Activated T-helper 17 cell treated with anti-CD3 and anti-CD28 coated beads, Interleukin-2, amount 50 U/mL, for 72 hours (primary cell): ENCODE measurements around the gene TSPOAP1. TPM values are rescaled to one million over a fixed set of nuclear protein-coding genes. Genes with fewer than 3 reads are reported as not detected.

Experiments used
- ATAC-seq: fragments of 150-1000 bp; cut with Tn5 transposase; replicated peaks from 2 replicates; pipeline ENCODE4 v1.10.0; 2021; ENCODE audit warnings: mild to moderate bottlenecking, moderate library complexity
- H3K27ac Mint-ChIP-seq: one replicate; pipeline ENCODE4 v1.8.0; 2022; ENCODE audit warnings: mixed read lengths
- H3K27me3 Mint-ChIP-seq: one replicate; pipeline ENCODE4 v1.8.0; 2022; ENCODE audit warnings: mixed read lengths
- H3K36me3 Mint-ChIP-seq: one replicate; pipeline ENCODE4 v1.8.0; 2022; ENCODE audit warnings: low read depth, mild to moderate bottlenecking, mixed read lengths
- H3K4me1 Mint-ChIP-seq: one replicate; pipeline ENCODE4 v1.8.0; 2022; ENCODE audit warnings: mixed read lengths
- H3K4me3 Mint-ChIP-seq: one replicate; pipeline ENCODE4 v1.8.0; 2022; ENCODE audit warnings: mild to moderate bottlenecking, mixed read lengths
- H3K9me3 Mint-ChIP-seq: one replicate; pipeline ENCODE4 v1.8.0; 2022; ENCODE audit warnings: mixed read lengths
- total RNA-seq, 2 donors: library from RNA; stranded (reverse); gene quantifications; one replicate each; pipeline ENCODE4 v1.2.3, GENCODE V29; 2022

TSPOAP1 gene
- total RNA-seq, 2 donors from 2014 or later, result 97.2 to 107 TPM

GRCh38 chr17:58338841-58339754, 10.5 kb upstream of the TSPOAP1 start:
- Mint-ChIP-seq H3K9me3 (no peaks in the 10 kb centered on the region), H3K27ac (peak overlapping the region; percentile 100)

GRCh38 chr17:58338454-58338840, 9.9 kb upstream of the TSPOAP1 start:
- Mint-ChIP-seq H3K4me1 (peaks cover 11% of the 10 kb centered on the region), H3K4me3 (peak overlapping the region; percentile 98), H3K27me3 (no peaks in the 10 kb centered on the region), H3K27ac (peak overlapping the region; percentile 100), H3K36me3 (peaks cover 100% of the 10 kb centered on the region), H3K9me3 (no peaks in the 10 kb centered on the region)
- peak; percentile 15 for ATAC-seq

More at GRCh38 chr17:58338841-58339754, 10.5 kb upstream of the TSPOAP1 start:
- H3K4me3 Mint-ChIP-seq, result peak overlapping the region; percentile 98
- ATAC-seq, result peak; percentile 50
- H3K36me3 Mint-ChIP-seq, result peaks cover 100% of the 10 kb centered on the region
- no peaks in the 10 kb centered on the region for H3K27me3 Mint-ChIP-seq
- H3K4me1 Mint-ChIP-seq, result peaks cover 11% of the 10 kb centered on the region

GRCh38 chr17:58337600-58338453, 9.2 kb upstream of the TSPOAP1 start:
- H3K27me3 Mint-ChIP-seq, result no peaks in the 10 kb centered on the region
- peak overlapping the region; percentile 100 for H3K27ac Mint-ChIP-seq
- no peaks in the 10 kb centered on the region for H3K9me3 Mint-ChIP-seq
- peak overlapping the region; percentile 98 for H3K4me3 Mint-ChIP-seq
- peaks cover 100% of the 10 kb centered on the region for H3K36me3 Mint-ChIP-seq
- peak; percentile 72 for ATAC-seq
- peaks cover 11% of the 10 kb centered on the region for H3K4me1 Mint-ChIP-seq

DNA sequence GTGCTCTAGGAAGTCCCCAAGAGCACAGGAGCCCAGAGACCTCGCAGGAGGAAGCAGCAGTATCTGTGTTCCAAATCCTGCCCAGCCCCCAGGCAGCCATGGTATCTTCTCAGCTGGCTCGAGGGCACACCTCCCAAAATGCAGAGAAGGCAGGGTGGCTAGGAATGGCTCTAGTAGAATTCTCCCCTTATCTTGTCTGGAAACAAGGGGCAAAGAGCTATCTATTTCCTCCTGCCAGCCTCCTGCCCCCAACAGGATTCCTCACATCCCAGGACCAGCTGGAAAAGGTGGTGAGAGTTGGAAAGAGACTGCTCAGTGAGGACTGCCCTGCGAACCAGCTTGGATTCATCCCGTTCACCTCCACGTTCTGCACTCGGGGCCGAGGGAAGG, 8.6 kb upstream of the TSPOAP1 start:
- H3K27me3 Mint-ChIP-seq, result no peaks in the 10 kb centered on the region
- H3K36me3 Mint-ChIP-seq, result peaks cover 100% of the 10 kb centered on the region
- H3K4me1 Mint-ChIP-seq, result peaks cover 10% of the 10 kb centered on the region

DNA sequence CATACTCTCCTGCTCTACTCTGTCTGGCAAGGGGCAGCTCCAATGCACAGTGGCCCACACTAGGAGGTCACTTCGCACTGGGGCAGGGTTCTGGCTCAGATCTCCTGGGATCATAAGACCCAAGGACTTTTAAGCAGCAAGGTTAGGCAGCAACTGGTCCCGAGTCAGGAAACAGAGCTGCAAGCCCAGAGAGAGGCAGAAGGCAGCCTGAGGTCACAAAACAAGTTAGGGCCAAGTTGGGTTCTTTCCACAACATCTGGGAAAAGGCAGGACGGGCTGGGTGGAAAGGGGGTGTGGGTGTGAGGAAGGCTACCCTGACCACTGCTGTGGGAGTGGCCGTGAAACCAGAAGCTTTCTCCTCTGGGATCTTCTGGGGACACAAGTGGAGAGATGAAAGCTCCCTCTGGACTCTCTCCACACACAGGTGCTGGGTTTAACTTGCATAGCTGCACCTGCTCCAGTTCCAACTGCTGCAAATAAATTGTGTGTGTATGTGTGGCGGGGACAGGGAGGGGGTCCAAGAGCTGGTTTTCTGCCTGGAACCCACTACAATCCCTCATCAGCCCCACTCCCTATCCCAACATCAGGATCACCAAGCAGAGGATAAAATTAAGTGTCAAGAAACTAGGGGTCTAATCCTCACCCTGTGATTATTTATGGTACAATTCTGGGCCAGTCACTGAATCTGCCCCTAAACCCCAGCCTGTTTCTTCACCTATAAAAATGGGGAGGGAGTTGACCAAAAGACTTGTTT, 8.0 kb upstream of the TSPOAP1 start:
- Mint-ChIP-seq H3K9me3 (no peaks in the 10 kb centered on the region), H3K4me3 (peak overlapping the region; percentile 98), H3K36me3 (peaks cover 100% of the 10 kb centered on the region), H3K27ac (peak overlapping the region; percentile 100), H3K27me3 (no peaks in the 10 kb centered on the region), H3K4me1 (peaks cover 6% of the 10 kb centered on the region)
- no peak for ATAC-seq

More for the DNA sequence above, 8.6 kb upstream of the TSPOAP1 start:
- peak overlapping the region; percentile 98 for H3K4me3 Mint-ChIP-seq
- ATAC-seq, result no peak
- no peaks in the 10 kb centered on the region for H3K9me3 Mint-ChIP-seq
- peak overlapping the region; percentile 100 for H3K27ac Mint-ChIP-seq

GRCh38 chr17:58335779-58336455, 7.3 kb upstream of the TSPOAP1 start:
- Mint-ChIP-seq H3K4me3 (peak overlapping the region; percentile 98), H3K9me3 (no peaks in the 10 kb centered on the region), H3K27me3 (no peaks in the 10 kb centered on the region), H3K27ac (peak overlapping the region; percentile 100), H3K36me3 (peaks cover 100% of the 10 kb centered on the region), H3K4me1 (peaks cover 6% of the 10 kb centered on the region)
- peak; percentile 25 for ATAC-seq

DNA sequence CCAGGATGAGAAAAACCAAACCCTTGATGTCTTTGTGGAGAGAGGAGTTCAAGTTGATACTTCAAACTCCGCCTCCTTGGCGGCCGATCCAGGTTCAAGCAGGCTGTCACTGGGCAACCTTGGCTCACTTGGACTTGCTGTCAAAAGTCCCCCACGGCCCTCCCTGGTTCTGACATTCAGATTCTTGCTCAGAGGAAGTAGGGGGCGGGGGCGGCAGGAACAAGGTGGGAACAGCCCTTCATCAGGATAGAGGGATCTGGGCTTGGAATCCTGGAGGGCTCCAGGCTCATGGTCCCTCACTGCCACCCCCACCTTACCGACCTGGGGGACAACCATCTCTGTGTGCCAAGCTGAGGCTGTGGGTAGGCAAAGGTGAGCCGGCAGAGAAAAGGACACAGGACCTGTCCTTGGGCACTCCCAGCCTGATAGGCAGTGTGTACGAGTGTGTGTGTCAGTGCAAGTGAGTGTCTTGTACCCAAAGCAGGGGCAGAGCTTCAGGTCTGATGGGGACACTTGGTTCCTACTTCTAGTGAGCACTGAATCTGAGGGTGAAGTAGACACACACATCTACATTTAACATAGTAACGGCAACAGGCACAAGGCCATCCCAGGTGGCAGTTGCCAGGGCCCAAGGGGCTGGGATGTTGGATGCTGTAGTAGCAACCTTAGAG, 6.6 kb upstream of the TSPOAP1 start:
- peaks cover 100% of the 10 kb centered on the region for H3K36me3 Mint-ChIP-seq
- peak overlapping the region; percentile 100 for H3K27ac Mint-ChIP-seq
- peaks cover 6% of the 10 kb centered on the region for H3K4me1 Mint-ChIP-seq
- no peak for ATAC-seq
- H3K27me3 Mint-ChIP-seq, result no peaks in the 10 kb centered on the region
- peak overlapping the region; percentile 98 for H3K4me3 Mint-ChIP-seq
- H3K9me3 Mint-ChIP-seq, result no peaks in the 10 kb centered on the region

DNA sequence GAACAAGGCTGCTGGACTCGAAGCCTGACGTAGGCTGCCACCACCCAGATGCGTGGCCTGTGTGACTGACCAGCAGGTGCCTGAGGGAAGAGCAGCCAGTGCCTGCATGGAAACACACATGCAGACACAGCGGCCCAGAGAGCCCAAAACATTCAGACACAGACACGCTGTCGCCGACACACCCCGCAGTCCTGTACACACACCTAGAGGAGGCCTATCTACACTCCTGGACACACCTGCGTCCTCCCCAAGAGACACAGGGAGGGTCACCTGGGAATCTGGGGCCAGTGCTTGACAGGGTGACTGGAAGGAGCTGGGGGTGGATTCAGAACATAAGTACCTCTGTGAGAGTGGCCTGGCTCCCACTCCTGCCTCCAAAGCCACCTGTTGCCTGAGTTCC, 6.1 kb upstream of the TSPOAP1 start:
- peaks cover 100% of the 10 kb centered on the region for H3K36me3 Mint-ChIP-seq

DNA sequence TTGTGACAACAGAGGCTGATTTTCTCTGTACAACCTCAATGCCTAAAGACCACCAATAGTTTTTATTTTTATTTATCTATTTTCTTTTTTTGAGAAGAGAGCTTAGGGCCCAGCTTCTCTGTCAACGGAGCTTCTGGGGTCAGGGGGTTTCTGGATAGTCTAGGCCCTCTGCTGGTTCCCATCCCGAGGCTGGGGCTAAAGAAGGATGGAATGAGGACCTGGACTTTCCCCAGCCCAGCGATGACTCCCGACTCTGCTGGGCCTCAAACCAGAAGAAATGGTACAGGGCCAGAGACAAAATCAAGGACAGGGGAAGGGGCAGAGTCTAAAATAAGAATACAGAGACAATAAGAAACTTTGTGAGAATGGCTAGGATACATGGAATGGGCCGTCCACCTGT, 5.7 kb upstream of the TSPOAP1 start:
- Mint-ChIP-seq H3K9me3 (no peaks in the 10 kb centered on the region), H3K27ac (peak overlapping the region; percentile 100), H3K36me3 (peaks cover 100% of the 10 kb centered on the region), H3K4me3 (peak overlapping the region; percentile 98), H3K4me1 (peaks cover 10% of the 10 kb centered on the region), H3K27me3 (no peaks in the 10 kb centered on the region)
- no peak for ATAC-seq

More for the DNA sequence above, 6.1 kb upstream of the TSPOAP1 start:
- ATAC-seq, result no peak
- Mint-ChIP-seq H3K4me1 (peaks cover 6% of the 10 kb centered on the region), H3K4me3 (peak overlapping the region; percentile 98), H3K27me3 (no peaks in the 10 kb centered on the region), H3K27ac (peak overlapping the region; percentile 100), H3K9me3 (no peaks in the 10 kb centered on the region)

GRCh38 chr17:58333736-58334207, 5.2 kb upstream of the TSPOAP1 start:
- Mint-ChIP-seq H3K4me3 (peak overlapping the region; percentile 98), H3K36me3 (peaks cover 100% of the 10 kb centered on the region)

GRCh38 chr17:58332778-58333735, 4.5 kb upstream of the TSPOAP1 start:
- Mint-ChIP-seq H3K4me1 (peaks cover 21% of the 10 kb centered on the region), H3K36me3 (peaks cover 100% of the 10 kb centered on the region), H3K9me3 (no peaks in the 10 kb centered on the region), H3K4me3 (peak overlapping the region; percentile 98), H3K27me3 (no peaks in the 10 kb centered on the region), H3K27ac (peak overlapping the region; percentile 100)
- ATAC-seq, result no peak

More at GRCh38 chr17:58333736-58334207, 5.2 kb upstream of the TSPOAP1 start:
- Mint-ChIP-seq H3K27ac (peak overlapping the region; percentile 100), H3K9me3 (no peaks in the 10 kb centered on the region), H3K4me1 (peaks cover 15% of the 10 kb centered on the region), H3K27me3 (no peaks in the 10 kb centered on the region)
- no peak for ATAC-seq
